Spleen (tissue), 11 donors: Measurements from ENCODE around the gene ZNF248. TPM values are rescaled to one million over a fixed set of nuclear protein-coding genes. Genes with fewer than 3 reads are reported as not detected.

Experiments
- DNase-seq: peaks from one replicate; pipeline ENCODE4 v3.0.0-alpha.2; 2020
- H3K27ac ChIP-seq, 8 donors: fragments of 200-600 bp; sonication (generic) in 7 of 8; 1 replicate in 4 of 8; 2 replicates in 4 of 8; pipeline versions ENCODE4 v1.5.0 to v1.8.0; 2016 to 2021; ENCODE audit warnings: inconsistent platforms in 4 of 8, mild to moderate bottlenecking in 4 of 8, moderate library complexity in 1 of 8
- H3K27me3 ChIP-seq, 7 donors: fragments of 200-600 bp; sonication (generic) in 6 of 7; replicated peaks in 1 of 7; 1 replicate in 4 of 7; 2 replicates in 3 of 7; pipeline versions ENCODE4 v1.5.0 to v1.8.0; 2016 to 2021; ENCODE audit warnings: inconsistent platforms in 3 of 7, mild to moderate bottlenecking in 1 of 7
- H3K36me3 ChIP-seq, 6 donors: fragments of 200-600 bp; sonication (generic) in 5 of 6; 1 replicate in 4 of 6; 2 replicates in 2 of 6; pipeline versions ENCODE4 v1.5.0 to v1.8.0; 2016 to 2021; ENCODE audit warnings: inconsistent platforms in 2 of 6
- H3K4me1 ChIP-seq, 6 donors: fragments of 200-600 bp; sonication (generic) in 5 of 6; 1 replicate in 3 of 6; 2 replicates in 3 of 6; pipeline versions ENCODE4 v1.5.0 to v1.8.0; 2016 to 2021; ENCODE audit warnings: inconsistent platforms in 3 of 6
- H3K4me3 ChIP-seq, 8 donors: fragments of 200-600 bp; sonication (generic) in 7 of 8; 1 replicate in 4 of 8; 2 replicates in 4 of 8; pipeline versions ENCODE4 v1.5.0 to v1.8.0; 2016 to 2021; ENCODE audit warnings: inconsistent platforms in 4 of 8, mild to moderate bottlenecking in 4 of 8, moderate library complexity in 2 of 8
- H3K9me3 ChIP-seq, 8 donors: fragments of 200-600 bp; sonication (generic) in 7 of 8; 1 replicate in 4 of 8; 2 replicates in 4 of 8; pipeline versions ENCODE4 v1.5.0 to v1.8.0; 2016 to 2021; ENCODE audit warnings: inconsistent platforms in 4 of 8
- CTCF ChIP-seq, 11 experiments: fragments of 200-600 bp in 7 of 11; fragments of 450-650 bp in 4 of 11; sonication (generic) in 4 of 11; IDR thresholded peaks in 8 of 11; conservative IDR thresholded peaks in 3 of 11; 1 replicate in 7 of 11; 2 replicates in 4 of 11; pipeline versions ENCODE4 v1.4.0 to v1.8.0; 2016 to 2021; ENCODE audit warnings: antibody characterized with exemption in 11 of 11, inconsistent platforms in 4 of 11, mild to moderate bottlenecking in 1 of 11
- POLR2A ChIP-seq, 3 donors: fragments of 450-650 bp; IDR thresholded peaks; one replicate each; pipeline ENCODE4 v1.5.1; 2017; ENCODE audit warnings: antibody characterized with exemption in 3 of 3, mild to moderate bottlenecking in 1 of 3
- POLR2AphosphoS5 ChIP-seq, 3 donors: sonication (generic); formaldehyde crosslinking; IDR thresholded peaks; one replicate each; pipeline ENCODE4 v1.5.1; 2017; ENCODE audit warnings: antibody characterized with exemption in 3 of 3
- WGBS, 5 donors: extraction: QIAGEN DNeasy Blood & Tissue Kit in 3 of 5; methylation state at CpG; one replicate each; pipeline versions ENCODE4 v1.1.5 to v1.1.7; 2013 to 2018; 5-methylcytosine and 5-hydroxymethylcytosine counted together
- intact Hi-C: fragments of 100-400 bp; cut with DNase I; formaldehyde crosslinking; loops from one replicate; pipeline ENCODE4 v1.15.0; 2023; ENCODE audit warnings: low total_unique reads
- polyA plus RNA-seq, 3 donors: library from polyadenylated mRNA; stranded (reverse); fragments of 200-250 nt; gene quantifications; one replicate each; pipeline ENCODE4 v1.2.1, GENCODE V29; 2013
- total RNA-seq, 7 donors: library from RNA; depleted of rRNA in 3 of 7; stranded (reverse); fragments of >200 nt in 3 of 7; fragmentation: NEBNext Ultra II Directional in 4 of 7; extraction: Animal tissue kit (Norgen Biotek cat#: 25700) in 4 of 7; gene quantifications; one replicate each; pipeline versions ENCODE4 v1.1.0 to v1.2.1, GENCODE V29; 2016 to 2021
- donor health status: healthy with polysubstance abuse.
- donor health status: DM: no; HTN: no; CAD: no; lungs with moderate emphysema.
- donor health status: DM: no; HTN: no; CAD: no.
- donor health status: Bipolar disorder and iron deficiency.
- donor health status: healthy.
- donor health status: DM: no; HTN: no; CAD: no.
- donor health status: DM: yes; HTN: yes; CAD: no.

ZNF248 gene
- total and polyA plus RNA-seq, 10 donors: 4.9 to 19.3 (median 11.8) TPM

- 0 to 100% (median 31%) methylated on average over 1 of the region's 1 CpG for WGBS, 5 donors
- Histone ChIP-seq H3K27me3 (no peaks in the 10 kb centered on the region), H3K4me1 (no peaks in the 10 kb centered on the region), H3K27ac (no peak overlapping the region), H3K36me3 (no peaks in the 10 kb centered on the region), H3K9me3 (peaks cover 5 to 100% (median 93%) of the 10 kb centered on the region in 8 donors), H3K4me3 (no peak overlapping the region)
- DNase-seq: no peak
- no peak for TF ChIP-seq POLR2A (IDR thresholded peaks at IDR 0.05)
- no peak for TF ChIP-seq CTCF (IDR thresholded peaks at IDR 0.05 in 8 of 11, conservative IDR thresholded peaks at IDR 0.05 in 3 of 11)
- TF ChIP-seq POLR2AphosphoS5 (IDR thresholded peaks at IDR 0.05): no peak
- intact Hi-C loops: no loop called here
Measured at GRCh38 chr10:37812290-37812689, 45.1 kb downstream of the ZNF248 start.

GRCh38 chr10:37803269-37803668, 54.1 kb downstream of the ZNF248 start:
- WGBS, 5 donors: 65 to 73% (median 70%) methylated on average over 3 of the region's 3 CpGs
- Histone ChIP-seq H3K27me3 (no peaks in the 10 kb centered on the region), H3K36me3 (no peaks in the 10 kb centered on the region), H3K27ac (no peak overlapping the region), H3K4me3 (no peak overlapping the region), H3K4me1 (no peaks in the 10 kb centered on the region), H3K9me3 (peaks cover 0 to 55% (median 35%) of the 10 kb centered on the region in 8 donors)
- no peak for TF ChIP-seq CTCF (IDR thresholded peaks at IDR 0.05 in 8 of 11, conservative IDR thresholded peaks at IDR 0.05 in 3 of 11)
- TF ChIP-seq POLR2AphosphoS5 (IDR thresholded peaks at IDR 0.05): no peak
- no peak for TF ChIP-seq POLR2A (IDR thresholded peaks at IDR 0.05)
- intact Hi-C loops: no loop called here
- DNase-seq: no peak

- no peak for DNase-seq
- peaks cover 0 to 55% (median 38%) of the 10 kb centered on the region in 8 donors for H3K9me3 ChIP-seq
- TF ChIP-seq CTCF (IDR thresholded peaks at IDR 0.05 in 8 of 11, conservative IDR thresholded peaks at IDR 0.05 in 3 of 11) (no peak), POLR2A (IDR thresholded peaks at IDR 0.05) (no peak), POLR2AphosphoS5 (IDR thresholded peaks at IDR 0.05) (no peak)
- intact Hi-C loops: no loop called here
- H3K27me3 ChIP-seq: no peaks in the 10 kb centered on the region
- H3K27ac ChIP-seq: no peak overlapping the region
- no peak overlapping the region for H3K4me3 ChIP-seq
- H3K36me3 ChIP-seq: no peaks in the 10 kb centered on the region
- H3K4me1 ChIP-seq: no peaks in the 10 kb centered on the region
Measured at GRCh38 chr10:37801557-37801956, 55.9 kb downstream of the ZNF248 start.

GRCh38 chr10:37794305-37794976, 63.0 kb downstream of the ZNF248 start:
- WGBS, 5 donors: 82 to 87% (median 85%) methylated on average over 2 of the region's 2 CpGs
- H3K27ac ChIP-seq: no peak overlapping the region
- H3K27me3 ChIP-seq: no peaks in the 10 kb centered on the region
- intact Hi-C loops: no loop called here
- peaks cover 6 to 98% (median 83%) of the 10 kb centered on the region in 8 donors for H3K9me3 ChIP-seq
- no peaks in the 10 kb centered on the region for H3K4me1 ChIP-seq
- no peak overlapping the region for H3K4me3 ChIP-seq
- no peak for DNase-seq
- H3K36me3 ChIP-seq: peaks cover 0 to 3% (median 0%) of the 10 kb centered on the region in 6 donors
- TF ChIP-seq CTCF (IDR thresholded peaks at IDR 0.05 in 8 of 11, conservative IDR thresholded peaks at IDR 0.05 in 3 of 11) (no peak), POLR2A (IDR thresholded peaks at IDR 0.05) (no peak), POLR2AphosphoS5 (IDR thresholded peaks at IDR 0.05) (no peak)
